ENCODE data around the gene TXLNA. TPM values are rescaled to one million over a fixed set of nuclear protein-coding genes. Genes with fewer than 3 reads are reported as not detected.

The TXLNA gene
- total and polyA plus RNA-seq, 2 experiments from 2014 or later: 15.2 to 52.1 TPM

GRCh38 chr1:32228771-32229170, 49.3 kb downstream of the TXLNA start (continued):
- TF ChIP-seq ZNF462 (CRISPR knock-in tag; IDR thresholded peaks at IDR 0.05) (no peak), STAT1 (IDR thresholded peaks at IDR 0.05; ENCODE audit: unreplicated experiment) (no peak), POLR2AphosphoS5 (IDR thresholded peaks at IDR 0.05; ENCODE audit: low read depth) (no peak), CTCF (conservative IDR thresholded peaks at IDR 0.05; ENCODE audit: low read depth in 2 of 2) (no peak)

GRCh38 chr1:32231843-32232432, 52.5 kb downstream of the TXLNA start:
- Mint-ChIP-seq H3K27me3 (ENCODE audit: insufficient read depth, low read depth, poor library complexity) (peaks cover 3% of the 10 kb centered on the region), H3K36me3 (ENCODE audit: low read depth) (peaks cover 60% of the 10 kb centered on the region), H3K4me1 (peaks cover 4% of the 10 kb centered on the region; the same call in 2 of the 3 replicates), H3K27ac (no peak overlapping the region), H3K4me3 (no peak overlapping the region), H3K9me3 (no peaks in the 10 kb centered on the region)
- peaks cover 38% of the 10 kb centered on the region for H3K36me3 ChIP-seq (ENCODE audit: insufficient read depth)
- no peak for ATAC-seq
- H3K79me2 ChIP-seq (replicated peaks; ENCODE audit: insufficient read depth): no peaks in the 10 kb centered on the region
- peak overlapping the region; percentile 39; the same call in 1 of the 2 replicates for H3K27ac ChIP-seq (ENCODE audit: low read depth)
- no peaks in the 10 kb centered on the region for H3K9me2 ChIP-seq (ENCODE audit: insufficient read depth)
- H3F3A ChIP-seq (replicated peaks; ENCODE audit: low read depth): peaks cover 14% of the 10 kb centered on the region
- H3K4me3 ChIP-seq: no peak overlapping the region
- H2AFZ ChIP-seq: no peak overlapping the region
- no peaks in the 10 kb centered on the region for H3K27me3 ChIP-seq (ENCODE audit: insufficient read depth)
- H3K4me1 ChIP-seq (ENCODE audit: insufficient read depth): no peaks in the 10 kb centered on the region
- DNase-seq (ENCODE audit: low spot score): no peak
- peaks cover 3% of the 10 kb centered on the region for H4K20me1 ChIP-seq (replicated peaks; ENCODE audit: insufficient read depth)
- TF ChIP-seq EZH2phosphoT487 (IDR thresholded peaks at IDR 0.05; ENCODE audit: unreplicated experiment): no peak
- no peak for TF ChIP-seq ZNF462 (CRISPR knock-in tag; IDR thresholded peaks at IDR 0.05)
- H3K4me2 ChIP-seq: no peak overlapping the region

Data from GM23338 (cell line).